GM23248 (cell line): ENCODE measurements around the gene CNP. TPM values are rescaled to one million over a fixed set of nuclear protein-coding genes. Genes with fewer than 3 reads are reported as not detected.

Experiments used
- DNase-seq: peaks from one replicate; pipeline ENCODE4 v3.0.0-alpha.2; 2015
- H2AFZ ChIP-seq: fragments of 200-600 bp; sonication (generic); 2 replicates; pipeline ENCODE4 v1.6.1; 2016; ENCODE audit warnings: antibody characterized with exemption
- H3F3A ChIP-seq: fragments of 200-600 bp; sonication (generic); 2 replicates; pipeline ENCODE4 v1.6.1; 2016; ENCODE audit warnings: mild to moderate bottlenecking, antibody characterized with exemption, mixed run types; ENCODE audit not compliant: insufficient read depth
- H3K27ac ChIP-seq: fragments of 200-600 bp; sonication (generic); 2 replicates; pipeline ENCODE4 v1.5.1; 2016; ENCODE audit warnings: mild to moderate bottlenecking
- H3K27me3 ChIP-seq: fragments of 200-600 bp; sonication (generic); replicated peaks from 2 replicates; pipeline ENCODE4 v1.6.1; 2016; ENCODE audit warnings: mild to moderate bottlenecking; ENCODE audit not compliant: insufficient read depth
- H3K36me3 ChIP-seq: fragments of 200-600 bp; sonication (generic); 2 replicates; pipeline ENCODE4 v1.6.1; 2016; ENCODE audit warnings: low read depth, mild to moderate bottlenecking
- H3K4me1 ChIP-seq: fragments of 200-600 bp; sonication (generic); 2 replicates; pipeline ENCODE4 v1.6.1; 2016; ENCODE audit warnings: mild to moderate bottlenecking; ENCODE audit not compliant: insufficient read depth
- H3K4me2 ChIP-seq: fragments of 200-600 bp; sonication (generic); one replicate; pipeline ENCODE4 v1.6.1; 2016; ENCODE audit warnings: mild to moderate bottlenecking; ENCODE audit not compliant: unreplicated experiment
- H3K4me3 ChIP-seq: fragments of 200-600 bp; sonication (generic); 2 replicates; pipeline ENCODE4 v1.5.1; 2016; ENCODE audit warnings: mild to moderate bottlenecking
- H3K79me2 ChIP-seq: fragments of 200-600 bp; sonication (generic); 2 replicates; pipeline ENCODE4 v1.6.1; 2016; ENCODE audit warnings: mild to moderate bottlenecking; ENCODE audit not compliant: insufficient read depth
- H3K9ac ChIP-seq: fragments of 200-600 bp; sonication (generic); 2 replicates; pipeline ENCODE4 v1.6.1; 2016; ENCODE audit warnings: mild to moderate bottlenecking
- H3K9me2 ChIP-seq: fragments of 200-600 bp; sonication (generic); 2 replicates; pipeline ENCODE4 v1.6.1; 2016; ENCODE audit warnings: mixed run types, mild to moderate bottlenecking, moderate library complexity; ENCODE audit not compliant: insufficient read depth
- H3K9me3 ChIP-seq: fragments of 200-600 bp; sonication (generic); one replicate; pipeline ENCODE4 v1.6.1; 2017; ENCODE audit warnings: low read depth
- H4K20me1 ChIP-seq: fragments of 200-600 bp; sonication (generic); 2 replicates; pipeline ENCODE4 v1.6.0; 2016; ENCODE audit not compliant: insufficient read depth
- EZH2 ChIP-seq: fragments of 200-600 bp; sonication (generic); IDR thresholded peaks from 2 replicates; pipeline ENCODE4 v1.6.1; 2018; ENCODE audit warnings: antibody characterized with exemption, mild to moderate bottlenecking; ENCODE audit not compliant: insufficient read depth, poor library complexity, severe bottlenecking
- EZH2phosphoT487 ChIP-seq: fragments of 200-600 bp; sonication (generic); IDR thresholded peaks from 2 replicates; pipeline ENCODE4 v1.6.1; 2018; ENCODE audit warnings: antibody characterized with exemption, moderate library complexity, mild to moderate bottlenecking, low read depth; ENCODE audit not compliant: insufficient read depth
- WGBS, 2 experiments: methylation state at CpG; one replicate each; pipeline ENCODE4 v1.1.6; 2015 to 2017; ENCODE audit warnings: low lambda C conversion rate in 2 of 2, low coverage in 1 of 2; ENCODE audit errors: missing lambda C conversion rate in 2 of 2; 5-methylcytosine and 5-hydroxymethylcytosine counted together
- in situ Hi-C: fragments of 300-500 bp; cut with MboI; formaldehyde crosslinking; loops from 2 replicates; pipeline ENCODE4 v1.15.0; 2020
- polyA plus RNA-seq: library from polyadenylated mRNA; unstranded; fragments of >200 nt; fragmentation: Nextera tagmentation; extraction: Ambion mirVana; gene quantifications from 2 replicates; pipeline ENCODE4 v1.2.1, GENCODE V29; 2016
- total RNA-seq: library from RNA; depleted of rRNA; stranded (reverse); fragments of >200 nt; shearing (Covaris generic); gene quantifications from 2 replicates; pipeline ENCODE4 v1.2.3, GENCODE V29; 2014; rRNA removed

Gene CNP
- total RNA-seq (58.3 and 69.4 TPM in 2 replicates), polyA plus RNA-seq (103 and 107 TPM in 2 replicates)

GRCh38 chr17:41966463-41967140, at the start of gene CNP:
Gene CNP (plus strand): TSS chr17:41966795. CDS start chr17:41966885, 90 bp downstream.
- Histone ChIP-seq H3K9ac (peak within 1 kb of the TSS; percentile 95), H3K27me3 (no peaks in the 10 kb centered on the region), H3F3A (peaks cover 9% of the 10 kb centered on the region), H3K36me3 (peaks cover 4% of the 10 kb centered on the region; the same call in 1 of the 2 replicates), H3K4me2 (peak within 1 kb of the TSS; percentile 92), H2AFZ (peak within 1 kb of the TSS; percentile 87), H3K4me3 (peak within 1 kb of the TSS; percentile 88), H3K4me1 (peaks cover 13% of the 10 kb centered on the region), H3K27ac (peak within 1 kb of the TSS; percentile 77), H4K20me1 (no peaks in the 10 kb centered on the region), H3K9me2 (no peaks in the 10 kb centered on the region), H3K79me2 (peaks cover 50% of the 10 kb centered on the region), H3K9me3 (no peaks in the 10 kb centered on the region)
- WGBS, 2 experiments = 2% methylated on average over 24 to 71 of the region's 71 CpGs
- in situ Hi-C loops = loop anchor here (10.0 kb wide), 1 partner anchor 148 kb away; the partner anchor contains the start of gene DHX58
- DNase-seq = peak; percentile 98
- no peak for TF ChIP-seq EZH2
- TF ChIP-seq EZH2phosphoT487 = no peak

- WGBS, 2 experiments = 9 to 10% methylated on average over 4 of the region's 4 CpGs
Measured at GRCh38 chr17:41917192-41917591, 49.4 kb upstream of the CNP start.

GRCh38 chr17:41917679-41918313, 48.8 kb upstream of the CNP start:
- Histone ChIP-seq H3F3A (peaks cover 25% of the 10 kb centered on the region), H3K4me1 (peaks cover 44% of the 10 kb centered on the region), H3K9ac (peak overlapping the region; percentile 95), H3K36me3 (peaks cover 1% of the 10 kb centered on the region; the same call in 1 of the 2 replicates), H4K20me1 (0 out of 2 replicates have a peak, but pooled peaks cover 5% of the 10 kb centered on the region), H3K27ac (peak overlapping the region; percentile 90), H3K9me3 (no peaks in the 10 kb centered on the region), H3K27me3 (no peaks in the 10 kb centered on the region), H3K79me2 (peaks cover 59% of the 10 kb centered on the region), H3K4me3 (peak overlapping the region; percentile 95), H3K9me2 (no peaks in the 10 kb centered on the region), H2AFZ (peak overlapping the region; percentile 76), H3K4me2 (peak overlapping the region; percentile 97)
- in situ Hi-C loops = no loop called here
- TF ChIP-seq EZH2 (no peak), EZH2phosphoT487 (no peak)
- WGBS, 2 experiments = 1% methylated on average over 24 to 26 of the region's 26 CpGs
- peak; percentile 66 for DNase-seq

More at GRCh38 chr17:41917192-41917591, 49.4 kb upstream of the CNP start:
- Histone ChIP-seq H3K79me2 (peaks cover 65% of the 10 kb centered on the region), H4K20me1 (0 out of 2 replicates have a peak, but pooled peaks cover 5% of the 10 kb centered on the region), H3K9me3 (no peaks in the 10 kb centered on the region), H3K4me3 (peak overlapping the region; percentile 95), H3K4me1 (peaks cover 44% of the 10 kb centered on the region), H3K36me3 (peaks cover 7% of the 10 kb centered on the region; the same call in 1 of the 2 replicates), H2AFZ (no peak overlapping the region), H3F3A (peaks cover 31% of the 10 kb centered on the region), H3K4me2 (peak overlapping the region; percentile 97), H3K27me3 (no peaks in the 10 kb centered on the region), H3K27ac (peak overlapping the region; percentile 90), H3K9me2 (no peaks in the 10 kb centered on the region), H3K9ac (peak overlapping the region; percentile 95)
- TF ChIP-seq EZH2 (no peak), EZH2phosphoT487 (no peak)
- peak; percentile 92 for DNase-seq
- in situ Hi-C loops = no loop called here
